Upper lobe of right lung (tissue), 1 donor: ENCODE data around the gene AOC3. TPM values are rescaled to one million over a fixed set of nuclear protein-coding genes. Genes with fewer than 3 reads are reported as not detected.
"Not testable (repeated sequence)": the region's sequence is repeated elsewhere in the genome, so short reads cannot be mapped to it uniquely, and the experiment has no call there.

Experiments
- ATAC-seq: fragments of 200-7000 bp; cut with Tn5 transposase; one replicate; pipeline ENCODE4 v1.9.1; 2020; ENCODE audit warnings: mild to moderate bottlenecking, moderate library complexity
- DNase-seq: peaks from one replicate; pipeline ENCODE4 v3.0.0-alpha.2; 2020
- H3K27ac ChIP-seq: fragments of 200-600 bp; one replicate; pipeline ENCODE4 v1.8.0; 2022
- H3K27me3 ChIP-seq: fragments of 200-600 bp; one replicate; pipeline ENCODE4 v1.8.0; 2022; ENCODE audit warnings: mild to moderate bottlenecking
- H3K36me3 ChIP-seq: fragments of 200-600 bp; one replicate; pipeline ENCODE4 v1.8.0; 2022
- H3K4me1 ChIP-seq: fragments of 200-600 bp; one replicate; pipeline ENCODE4 v1.8.0; 2022
- H3K4me3 ChIP-seq: fragments of 200-600 bp; one replicate; pipeline ENCODE4 v1.8.0; 2022; ENCODE audit warnings: mild to moderate bottlenecking
- H3K9me3 ChIP-seq: fragments of 200-600 bp; one replicate; pipeline ENCODE4 v1.8.0; 2022
- CTCF ChIP-seq: fragments of 200-600 bp; IDR thresholded peaks from one replicate; pipeline ENCODE4 v1.8.0; 2022; ENCODE audit warnings: antibody characterized with exemption
- intact Hi-C: fragments of 100-400 bp; cut with DNase I; formaldehyde crosslinking; loops from one replicate; pipeline ENCODE4 v1.11.0; 2022
- total RNA-seq: library from RNA; stranded (reverse); fragmentation: NEBNext Ultra II Directional; extraction: Animal tissue kit (Norgen Biotek cat#: 25700); gene quantifications from one replicate; pipeline ENCODE4 v1.2.1, GENCODE V29; 2021
- donor health status: DM: no; HTN: yes; CAD: no; lungs with severe emphysema.

Gene AOC3
- total RNA-seq, 1 donor from 2014 or later: 235 TPM

GRCh38 chr17:42873315-42873714 is 22.3 kb downstream of the AOC3 start:
- ATAC-seq (no peak), DNase-seq (no peak)
- no peaks in the 10 kb centered on the region for H3K9me3 ChIP-seq
- intact Hi-C loops: no loop called here
- no peaks in the 10 kb centered on the region for H3K36me3 ChIP-seq
- no peaks in the 10 kb centered on the region for H3K27me3 ChIP-seq
- no peak for TF ChIP-seq CTCF
- no peaks in the 10 kb centered on the region for H3K4me1 ChIP-seq
- peak overlapping the region; percentile 17 for H3K27ac ChIP-seq
- no peak overlapping the region for H3K4me3 ChIP-seq

- H3K4me1 ChIP-seq, DNase-seq, intact Hi-C loops, H3K36me3 ChIP-seq, H3K9me3 ChIP-seq, H3K4me3 ChIP-seq, H3K27me3 ChIP-seq: not testable (repeated sequence)
- H3K27ac ChIP-seq: peak overlapping the region; percentile 17
- ATAC-seq: peak; percentile 65
Measured at GRCh38 chr17:42873932-42874695, 23.1 kb downstream of the AOC3 start.

- H3K4me1 ChIP-seq: no peaks in the 10 kb centered on the region
- H3K27me3 ChIP-seq: no peaks in the 10 kb centered on the region
- DNase-seq (no peak), ATAC-seq (no peak)
- TF ChIP-seq CTCF: no peak
- no peak overlapping the region for H3K27ac ChIP-seq
- no peaks in the 10 kb centered on the region for H3K9me3 ChIP-seq
- intact Hi-C loops: no loop called here
- H3K36me3 ChIP-seq: no peaks in the 10 kb centered on the region
- H3K4me3 ChIP-seq: no peak overlapping the region
Measured at GRCh38 chr17:42877037-42877436, 26.0 kb downstream of the AOC3 start.

GRCh38 chr17:42878123-42878880 is 27.3 kb downstream of the AOC3 start:
- no peak for ATAC-seq
- Histone ChIP-seq H3K36me3 (no peaks in the 10 kb centered on the region), H3K4me3 (no peak overlapping the region), H3K27me3 (no peaks in the 10 kb centered on the region), H3K4me1 (no peaks in the 10 kb centered on the region), H3K27ac (no peak overlapping the region), H3K9me3 (no peaks in the 10 kb centered on the region)
- TF ChIP-seq CTCF: no peak
- intact Hi-C loops: no loop called here
- no peak for DNase-seq

GRCh38 chr17:42878924-42879595 is 28.1 kb downstream of the AOC3 start:
- intact Hi-C loops: no loop called here

More at GRCh38 chr17:42878924-42879595, 28.1 kb downstream of the AOC3 start:
- H3K9me3 ChIP-seq: no peaks in the 10 kb centered on the region
- no peak overlapping the region for H3K27ac ChIP-seq
- H3K4me1 ChIP-seq: no peaks in the 10 kb centered on the region
- H3K27me3 ChIP-seq: no peaks in the 10 kb centered on the region
- no peak for DNase-seq
- no peak for TF ChIP-seq CTCF
- H3K4me3 ChIP-seq: no peak overlapping the region
- H3K36me3 ChIP-seq: no peaks in the 10 kb centered on the region
- ATAC-seq: no peak
